Activated CD4-positive, alpha-beta T cell treated with anti-CD3 and anti-CD28 coated beads, Interleukin-2, amount 10 ng/mL, durations not matched to agents 7 days and 5 days (primary cell): Measurements from ENCODE around the gene CRTC2. TPM values are rescaled to one million over a fixed set of nuclear protein-coding genes. Genes with fewer than 3 reads are reported as not detected.

Experiments used
- microRNA-seq: library from miRNA; unstranded; fragments of <30 nt; microRNA quantifications from one replicate; pipeline ENCODE4 v1.2.0, GENCODE V29; 2021; ENCODE audit warnings: borderline microRNAs expressed, borderline replicate concordance
- total RNA-seq, 2 experiments: library from RNA; stranded (reverse); gene quantifications; one replicate each; pipeline ENCODE4 v1.2.3, GENCODE V29; 2021

The CRTC2 gene
- total RNA-seq, 2 experiments from 2014 or later: 80.7 to 107 TPM

Small RNAs within 50 kb of the gene (microRNA-seq; reads per million reads assigned to microRNA genes)
- gene MIR6737: 0.63 reads per million

Other genes starting within 250 kb of the CRTC2 start
- 10 to 100 TPM; 62.9 to 64.8 TPM for gene INTS3, start 230.6 kb downstream of the CRTC2 start, total RNA-seq
- gene SLC27A3, start 183.2 kb downstream of the CRTC2 start, total RNA-seq: 10 to 100 TPM; 22.2 to 22.9 TPM
- 10 to 100 TPM; 73.4 to 75.4 TPM for gene GATAD2B, start 35.6 kb downstream of the CRTC2 start, total RNA-seq
- gene DENND4B, start 11.9 kb downstream of the CRTC2 start, total RNA-seq: 100 to 1,000 TPM; 165 to 180 TPM
- 10 to 100 TPM; 33.5 to 36.4 TPM for gene SLC39A1, start 4.9 kb upstream of the CRTC2 start, total RNA-seq
- gene CREB3L4, start 9.3 kb upstream of the CRTC2 start, total RNA-seq: 1 to 10 TPM; 6.9 to 7.9 TPM
- 100 to 1,000 TPM; 111 to 124 TPM for gene JTB, start 19.1 kb upstream of the CRTC2 start, total RNA-seq
- under 1 TPM; 0.92 to 0.96 TPM for gene RAB13, start 27.7 kb upstream of the CRTC2 start, total RNA-seq
- gene RPS27, start 32.1 kb upstream of the CRTC2 start, total RNA-seq: 1,000 to 10,000 TPM; 2,596 to 2,883 TPM
- under 1 TPM; 0.04 to 0.12 TPM for gene NUP210L, start 196.5 kb upstream of the CRTC2 start, total RNA-seq
- 100 to 1,000 TPM; 781 to 902 TPM for gene TPM3, start 233.5 kb upstream of the CRTC2 start, total RNA-seq
- gene CFAP141, start 247.7 kb upstream of the CRTC2 start, total RNA-seq: under 1 TPM in 1 of 2 experiments, not detected in 1; 0.65 TPM